SK-N-MC (cell line): ENCODE data around the gene RPRD1B.

Source experiments
- DNase-seq: peaks from one replicate; pipeline ENCODE4 v3.0.0-alpha.2; 2011; ENCODE audit warnings: low read depth, low spot score
- H3K27ac ChIP-seq: fragments of 200-600 bp; sonication (generic); 2 replicates; pipeline ENCODE4 v1.5.1; 2016; ENCODE audit warnings: mixed run types
- H3K36me3 ChIP-seq: fragments of 200-600 bp; sonication (generic); 2 replicates; pipeline ENCODE4 v1.6.1; 2017; ENCODE audit warnings: antibody characterized with exemption, low read length, mixed read lengths; ENCODE audit not compliant: insufficient read depth
- H3K4me3 ChIP-seq: fragments of 200-600 bp; sonication (generic); 2 replicates; pipeline ENCODE4 v1.5.1; 2016
- H3K9ac ChIP-seq: fragments of 200-600 bp; sonication (generic); 2 replicates; pipeline ENCODE4 v1.8.0; 2017; ENCODE audit warnings: mixed run types, mixed read lengths; ENCODE audit not compliant: insufficient read length
- H3K9me3 ChIP-seq: fragments of 200-600 bp; sonication (generic); 2 replicates; pipeline ENCODE4 v1.6.1; 2017; ENCODE audit warnings: low read depth, mild to moderate bottlenecking, antibody characterized with exemption, low read length, moderate library complexity, mixed read lengths
- EZH2 ChIP-seq: fragments of 200-600 bp; sonication (generic); IDR thresholded peaks from one replicate; pipeline ENCODE4 v1.6.1; 2017; ENCODE audit warnings: antibody characterized with exemption
- FOXP2 ChIP-seq: optimal IDR thresholded peaks from 2 replicates; pipeline ENCODE3; 2011; ENCODE audit warnings: mild to moderate bottlenecking, moderate library complexity; ENCODE audit not compliant: insufficient read depth; ENCODE audit errors: extremely low read length, control extremely low read depth
- POLR2AphosphoS5 ChIP-seq: IDR thresholded peaks from 2 replicates; pipeline ENCODE4 v1.6.1; 2012; ENCODE audit warnings: mild to moderate bottlenecking, low read depth, low read length, borderline replicate concordance

RPRD1B gene

DNA sequence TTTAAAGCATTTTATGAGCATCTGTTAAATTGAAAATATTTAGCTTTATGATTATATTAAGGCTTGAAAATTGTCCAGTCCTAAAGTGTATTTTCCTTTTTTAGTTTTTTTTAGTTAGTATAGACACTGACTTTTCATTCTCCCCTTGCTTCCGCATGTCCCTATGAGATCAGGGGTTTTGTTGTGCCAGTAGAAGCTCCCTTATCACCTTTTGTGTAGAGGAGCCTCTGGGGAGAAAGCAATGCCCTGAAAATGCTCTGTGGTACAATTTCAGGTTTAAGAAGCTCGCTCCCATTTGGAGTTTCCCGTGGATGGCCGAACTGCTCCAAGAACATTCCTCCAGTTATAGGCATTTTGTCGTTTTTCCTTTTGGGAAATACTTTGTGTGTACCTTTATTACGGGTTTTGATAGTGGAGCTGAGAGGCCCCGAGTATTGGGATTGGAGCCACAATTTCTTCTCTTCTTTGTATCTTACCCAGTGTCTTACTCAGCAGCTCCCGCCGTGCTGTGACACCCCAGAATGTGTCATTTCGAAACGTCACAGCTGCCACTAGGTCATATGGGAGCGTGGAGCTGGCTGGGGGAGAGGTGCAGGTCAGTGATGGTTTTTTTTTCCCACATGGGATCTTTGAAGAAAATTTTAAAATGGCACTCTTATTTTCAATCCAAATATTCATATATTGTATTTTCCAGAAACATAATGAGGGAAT lies 49.9 kb downstream of the RPRD1B start:
- Histone ChIP-seq H3K4me3 (no peak overlapping the region), H3K27ac (no peak overlapping the region), H3K36me3 (peaks cover 82% of the 10 kb centered on the region), H3K9ac (no peak overlapping the region), H3K9me3 (no peaks in the 10 kb centered on the region)
- DNase-seq: no peak
- TF ChIP-seq POLR2AphosphoS5: no peak
- no peak for TF ChIP-seq FOXP2
- no peak for TF ChIP-seq EZH2

DNA sequence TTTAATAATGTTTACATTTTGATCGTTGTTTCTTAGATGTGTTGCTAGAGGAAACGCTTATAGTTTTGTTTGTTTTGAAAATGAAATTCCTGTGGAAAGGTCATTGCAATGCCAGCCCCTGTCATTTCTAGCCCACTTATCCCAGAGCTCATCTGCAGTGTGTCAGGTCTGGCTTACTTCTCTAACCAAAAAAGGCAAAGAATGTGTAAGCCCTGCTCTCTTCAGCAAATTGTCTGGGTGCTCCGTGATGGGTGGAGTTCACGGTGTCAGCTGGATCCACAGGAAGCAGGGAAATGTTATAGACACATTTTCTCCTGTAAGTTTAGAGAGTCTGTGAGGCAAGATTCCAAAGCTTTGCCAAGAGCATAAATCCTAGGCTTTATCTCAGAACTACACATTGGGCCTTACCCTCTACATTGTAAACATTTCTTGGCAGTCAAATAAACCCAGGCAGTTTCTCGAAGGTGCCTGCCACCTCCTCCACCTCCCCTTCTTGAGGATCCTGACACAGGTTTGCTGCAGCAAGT lies 50.9 kb downstream of the RPRD1B start:
- H3K9ac ChIP-seq: peak overlapping the region; percentile 17
- no peak overlapping the region for H3K4me3 ChIP-seq
- peaks cover 77% of the 10 kb centered on the region for H3K36me3 ChIP-seq
- no peak overlapping the region for H3K27ac ChIP-seq
- DNase-seq: no peak
- no peaks in the 10 kb centered on the region for H3K9me3 ChIP-seq
- no peak for TF ChIP-seq FOXP2
- TF ChIP-seq EZH2: no peak
- TF ChIP-seq POLR2AphosphoS5: no peak

DNA sequence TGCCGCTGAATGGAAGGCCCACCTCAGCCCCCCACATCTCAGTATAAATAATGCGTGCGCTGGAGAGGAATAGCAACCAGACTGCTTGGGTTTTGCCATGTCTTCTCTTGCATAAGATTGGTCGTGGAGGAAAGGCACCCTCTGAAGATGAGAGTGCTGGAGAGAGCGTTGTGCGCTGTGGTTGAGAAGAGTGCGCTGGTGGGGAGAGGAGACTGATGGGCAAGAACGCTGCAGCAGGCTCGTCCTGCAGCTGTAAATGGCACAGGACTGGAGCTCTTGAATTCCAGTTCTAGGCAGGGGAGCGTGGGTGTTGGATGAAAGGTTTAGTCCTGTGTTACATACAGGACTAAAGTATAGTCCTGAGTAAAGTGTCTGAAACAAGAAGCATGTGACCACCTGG lies 51.5 kb downstream of the RPRD1B start:
- Histone ChIP-seq H3K9ac (no peak overlapping the region), H3K27ac (no peak overlapping the region), H3K4me3 (no peak overlapping the region), H3K9me3 (no peaks in the 10 kb centered on the region), H3K36me3 (peaks cover 77% of the 10 kb centered on the region)
- DNase-seq: no peak
- TF ChIP-seq FOXP2 (no peak), EZH2 (no peak), POLR2AphosphoS5 (no peak)

- H3K4me3 ChIP-seq: no peak overlapping the region
- no peak for TF ChIP-seq EZH2
- TF ChIP-seq FOXP2: no peak
- no peak for TF ChIP-seq POLR2AphosphoS5
- no peak overlapping the region for H3K9ac ChIP-seq
- H3K9me3 ChIP-seq: no peaks in the 10 kb centered on the region
- no peak overlapping the region for H3K27ac ChIP-seq
- DNase-seq: no peak
- H3K36me3 ChIP-seq: peaks cover 57% of the 10 kb centered on the region
These were observed 56.0 kb downstream of the RPRD1B start for GRCh38 chr20:38089500-38089899.

- TF ChIP-seq EZH2 (no peak), POLR2AphosphoS5 (no peak), FOXP2 (no peak)
- no peak overlapping the region for H3K27ac ChIP-seq
- no peak for DNase-seq
- no peak overlapping the region for H3K9ac ChIP-seq
- no peaks in the 10 kb centered on the region for H3K9me3 ChIP-seq
- H3K4me3 ChIP-seq: no peak overlapping the region
- H3K36me3 ChIP-seq: peaks cover 52% of the 10 kb centered on the region
These were observed 56.5 kb downstream of the RPRD1B start for GRCh38 chr20:38090061-38090460.

DNA sequence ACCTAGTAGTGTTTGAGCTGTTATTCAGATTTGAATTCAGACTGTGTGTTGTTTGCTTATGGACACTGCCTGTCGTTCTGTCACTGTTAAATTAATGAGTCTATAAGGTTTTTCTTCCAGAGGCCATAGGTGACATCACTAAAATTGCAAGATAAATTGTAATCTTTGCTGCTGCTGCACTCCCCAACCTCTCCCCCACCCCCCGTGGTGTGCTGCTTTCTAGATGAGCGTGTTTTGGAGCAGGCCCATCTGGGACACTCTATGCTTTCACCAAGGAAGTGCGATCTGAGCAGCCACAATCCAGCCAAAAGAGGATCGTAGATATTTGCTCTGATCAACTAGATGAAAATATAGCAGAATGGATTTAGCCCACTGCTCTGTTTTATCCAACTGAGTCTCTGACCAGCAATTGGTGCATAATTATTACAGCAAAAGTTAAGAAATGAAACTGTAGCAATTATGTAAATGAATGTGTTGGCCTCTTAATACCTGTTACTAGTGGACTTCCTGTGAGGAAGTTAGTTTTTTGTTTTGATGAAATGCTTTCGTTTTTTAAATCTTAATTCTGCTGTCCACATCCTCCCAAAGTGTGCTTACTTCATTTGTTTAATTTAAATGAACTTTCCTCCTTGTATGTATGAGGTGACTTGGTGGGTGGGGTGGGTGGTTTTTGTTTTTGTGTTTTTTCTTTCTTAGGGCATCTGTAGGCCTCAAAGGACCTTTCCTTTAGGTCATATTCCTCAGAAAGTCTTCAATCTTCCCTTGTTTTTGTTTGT lies 58.1 kb downstream of the RPRD1B start:
- TF ChIP-seq FOXP2 (no peak), EZH2 (no peak), POLR2AphosphoS5 (no peak)
- no peaks in the 10 kb centered on the region for H3K9me3 ChIP-seq
- H3K36me3 ChIP-seq: peaks cover 38% of the 10 kb centered on the region
- DNase-seq: no peak
- no peak overlapping the region for H3K4me3 ChIP-seq
- peak overlapping the region; percentile 49; the same call in 1 of the 2 replicates for H3K27ac ChIP-seq
- no peak overlapping the region for H3K9ac ChIP-seq

DNA sequence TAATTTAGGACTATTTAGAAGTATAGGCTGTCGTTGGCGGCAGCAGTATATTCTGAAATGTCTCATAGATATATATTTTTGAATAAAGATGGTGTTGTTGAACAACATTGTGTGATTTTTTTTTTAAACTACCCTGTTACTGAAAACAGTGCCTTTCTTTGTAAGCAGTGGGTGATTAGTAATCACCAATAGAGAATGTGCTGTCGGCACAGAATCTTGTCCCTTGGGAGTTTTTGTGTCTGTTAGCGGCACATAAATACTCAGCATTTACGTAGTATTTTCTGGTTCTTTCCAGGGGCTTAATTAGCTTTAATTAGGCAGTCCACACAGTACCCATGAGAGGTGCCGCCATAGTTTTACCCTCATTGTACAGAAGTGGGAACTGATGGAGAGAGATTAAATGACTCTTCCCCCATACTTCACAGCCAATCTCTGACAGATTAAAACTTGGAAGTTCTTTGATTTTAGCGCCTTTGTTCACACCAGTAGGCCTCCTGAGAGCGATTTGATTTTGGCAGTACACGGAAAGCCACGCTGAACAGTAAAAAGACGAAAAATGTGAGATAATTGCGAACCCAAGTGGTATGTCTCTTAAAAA lies 58.8 kb downstream of the RPRD1B start:
- DNase-seq: no peak
- Histone ChIP-seq H3K36me3 (peaks cover 35% of the 10 kb centered on the region), H3K9ac (no peak overlapping the region), H3K9me3 (no peaks in the 10 kb centered on the region), H3K27ac (0 out of 2 replicates have a peak overlapping the region, but pooled peaks have one; percentile 49), H3K4me3 (no peak overlapping the region)
- no peak for TF ChIP-seq POLR2AphosphoS5
- no peak for TF ChIP-seq FOXP2
- no peak for TF ChIP-seq EZH2

- H3K36me3 ChIP-seq: peaks cover 30% of the 10 kb centered on the region
- no peak overlapping the region for H3K27ac ChIP-seq
- H3K9me3 ChIP-seq: no peaks in the 10 kb centered on the region
- no peak for DNase-seq
- TF ChIP-seq EZH2 (no peak), POLR2AphosphoS5 (no peak), FOXP2 (no peak)
- no peak overlapping the region for H3K4me3 ChIP-seq
- no peak overlapping the region for H3K9ac ChIP-seq
These were observed 59.4 kb downstream of the RPRD1B start for GRCh38 chr20:38092915-38093314.
